ENCODE measurements around the gene BSCL2.
"Not testable (repeated sequence)": the region's sequence is repeated elsewhere in the genome, so short reads cannot be mapped to it uniquely, and the experiment has no call there.

The BSCL2 gene

DNA sequence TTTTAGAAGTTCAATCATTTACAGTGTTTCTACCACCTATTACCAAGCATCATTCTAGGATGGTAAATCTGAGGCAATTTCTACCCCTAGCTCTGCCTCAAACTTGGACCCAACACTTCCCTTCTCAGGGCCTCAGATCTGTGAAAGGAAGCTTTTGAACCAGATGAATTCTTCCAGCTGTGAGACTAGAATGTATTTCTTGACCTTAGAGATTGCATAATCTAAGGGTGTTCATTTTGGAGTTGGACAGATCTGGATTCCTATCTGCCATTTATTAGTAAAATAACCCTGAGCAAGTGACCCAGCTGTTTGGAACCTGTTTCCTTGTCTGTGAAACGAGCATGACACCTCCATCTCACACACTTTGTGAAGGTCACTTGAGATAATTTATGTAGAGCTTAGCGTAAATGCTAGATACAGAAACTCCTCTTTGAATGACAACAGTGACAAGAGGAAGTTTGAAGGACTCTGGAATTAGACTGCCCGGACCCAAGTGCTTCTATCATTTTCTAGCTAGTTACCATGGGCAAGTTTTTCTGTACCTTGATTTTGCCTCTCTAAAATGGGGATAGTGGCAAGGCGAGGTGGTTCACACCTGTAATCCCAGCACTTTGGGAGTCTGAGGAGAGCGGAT is 50.3 kb downstream of the BSCL2 start:
- DNase-seq (ENCODE audit: low read depth): no peak

DNA sequence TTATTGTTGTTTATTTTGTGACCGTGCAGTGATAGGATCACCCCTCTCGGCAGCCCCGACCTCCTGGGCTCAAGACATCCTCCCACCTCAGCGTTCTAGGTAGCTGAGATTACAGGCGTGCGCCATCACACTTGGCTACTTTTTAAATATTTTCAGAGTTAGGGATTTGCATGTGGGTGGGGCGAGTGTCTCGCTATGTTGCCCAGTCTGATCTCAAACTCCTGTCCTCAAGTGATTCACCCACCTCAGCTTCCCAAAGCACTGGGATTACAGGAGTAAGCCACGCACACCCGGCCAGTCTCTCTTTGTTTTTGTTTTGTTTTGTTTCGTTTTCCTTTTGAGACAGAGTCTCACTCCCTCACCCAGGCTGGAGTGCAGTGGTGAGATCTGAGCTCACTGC is 52.9 kb downstream of the BSCL2 start:
- DNase-seq (ENCODE audit: low read depth): no peak

GRCh38 chr11:62652161-62653006 is 54.8 kb downstream of the BSCL2 start:
- DNase-seq (ENCODE audit: low read depth): no peak

DNA sequence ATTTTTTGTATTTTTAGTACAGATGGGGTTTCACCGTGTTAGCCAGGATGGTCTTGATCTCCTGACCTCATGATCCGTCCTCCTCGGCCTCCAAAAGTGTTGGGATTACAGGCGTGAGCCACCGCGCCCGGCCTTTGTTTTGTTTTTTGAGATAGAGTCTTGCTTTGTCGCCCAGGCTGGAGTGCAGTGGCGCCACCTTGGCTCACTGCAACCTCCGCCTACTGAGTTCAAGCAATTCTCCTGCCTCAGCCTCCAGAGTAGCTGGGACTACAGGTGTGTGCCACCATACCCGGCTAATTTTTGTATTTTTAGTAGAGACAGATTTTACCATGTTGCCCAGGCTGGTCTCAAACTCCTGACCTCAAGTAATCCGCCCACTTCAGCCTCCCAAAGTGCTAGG is 56.9 kb downstream of the BSCL2 start:
- not testable (repeated sequence) for DNase-seq (ENCODE audit: low read depth)

- no peak for DNase-seq (ENCODE audit: low read depth)
These were observed 57.7 kb downstream of the BSCL2 start for GRCh38 chr11:62649486-62649885.

DNA sequence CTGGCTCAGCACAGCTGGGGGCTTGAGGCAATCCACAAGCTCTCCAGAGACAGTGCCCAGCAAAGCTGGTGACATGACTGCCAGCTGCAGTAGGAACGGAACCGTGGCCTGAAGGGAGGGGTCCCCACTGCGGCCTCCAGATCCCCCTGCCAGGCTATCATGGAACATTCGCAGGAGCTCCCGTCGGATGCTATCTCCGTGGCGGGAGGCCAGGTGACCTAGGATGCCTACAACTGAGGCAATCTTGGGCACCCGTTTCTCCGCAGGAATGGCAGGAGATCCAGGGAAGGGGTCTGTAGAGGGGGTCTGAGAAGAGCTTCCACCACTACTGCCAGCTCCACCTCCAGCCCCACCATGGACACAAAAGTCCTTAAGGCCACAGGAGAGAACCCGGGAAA is 58.3 kb downstream of the BSCL2 start:
- no peak for DNase-seq (ENCODE audit: low read depth)

DNA sequence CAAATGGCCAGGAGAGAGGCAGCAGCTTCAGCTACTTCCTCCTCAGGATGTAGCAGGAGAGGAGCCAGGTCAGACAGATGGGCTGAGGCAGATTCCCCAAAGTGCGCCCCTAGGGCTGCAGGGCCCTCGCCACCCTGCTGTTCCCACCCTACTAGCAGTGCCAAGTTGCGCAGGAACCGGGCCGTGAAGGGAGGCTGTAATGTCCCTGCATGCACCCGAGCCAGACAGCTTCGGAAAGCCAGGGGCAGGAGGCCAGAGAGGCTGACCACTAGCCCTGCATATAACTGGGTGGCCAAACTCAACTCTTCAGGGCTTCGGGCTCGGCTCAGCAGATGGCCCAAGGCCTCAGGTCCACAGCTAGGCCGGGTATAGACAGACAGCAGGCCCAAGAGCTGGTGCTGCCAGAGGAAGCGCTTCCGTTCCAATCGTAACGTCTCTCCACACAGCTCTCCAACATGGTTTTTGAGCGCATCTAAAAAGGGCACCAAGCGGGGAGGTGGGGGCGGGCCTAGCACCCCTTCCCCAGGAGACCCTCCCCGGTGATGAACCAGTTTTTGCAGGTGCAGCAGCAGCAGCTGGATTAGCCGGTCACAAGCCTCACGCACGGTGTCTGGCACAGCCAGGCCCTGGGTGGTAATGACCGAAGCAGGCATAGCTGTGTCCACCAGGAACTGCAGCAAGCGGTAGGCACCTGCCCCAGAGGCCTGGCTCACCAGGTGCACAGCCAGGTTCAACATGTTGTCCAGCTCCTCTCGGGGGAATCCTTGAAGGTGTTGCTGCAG is 58.8 kb downstream of the BSCL2 start:
- no peak for DNase-seq (ENCODE audit: low read depth)

GRCh38 chr11:62647609-62648005 is 59.6 kb downstream of the BSCL2 start:
- no peak for DNase-seq (ENCODE audit: low read depth)

- no peak for DNase-seq (ENCODE audit: low read depth)
These were observed 60.2 kb downstream of the BSCL2 start for GRCh38 chr11:62646825-62647608.

DNA sequence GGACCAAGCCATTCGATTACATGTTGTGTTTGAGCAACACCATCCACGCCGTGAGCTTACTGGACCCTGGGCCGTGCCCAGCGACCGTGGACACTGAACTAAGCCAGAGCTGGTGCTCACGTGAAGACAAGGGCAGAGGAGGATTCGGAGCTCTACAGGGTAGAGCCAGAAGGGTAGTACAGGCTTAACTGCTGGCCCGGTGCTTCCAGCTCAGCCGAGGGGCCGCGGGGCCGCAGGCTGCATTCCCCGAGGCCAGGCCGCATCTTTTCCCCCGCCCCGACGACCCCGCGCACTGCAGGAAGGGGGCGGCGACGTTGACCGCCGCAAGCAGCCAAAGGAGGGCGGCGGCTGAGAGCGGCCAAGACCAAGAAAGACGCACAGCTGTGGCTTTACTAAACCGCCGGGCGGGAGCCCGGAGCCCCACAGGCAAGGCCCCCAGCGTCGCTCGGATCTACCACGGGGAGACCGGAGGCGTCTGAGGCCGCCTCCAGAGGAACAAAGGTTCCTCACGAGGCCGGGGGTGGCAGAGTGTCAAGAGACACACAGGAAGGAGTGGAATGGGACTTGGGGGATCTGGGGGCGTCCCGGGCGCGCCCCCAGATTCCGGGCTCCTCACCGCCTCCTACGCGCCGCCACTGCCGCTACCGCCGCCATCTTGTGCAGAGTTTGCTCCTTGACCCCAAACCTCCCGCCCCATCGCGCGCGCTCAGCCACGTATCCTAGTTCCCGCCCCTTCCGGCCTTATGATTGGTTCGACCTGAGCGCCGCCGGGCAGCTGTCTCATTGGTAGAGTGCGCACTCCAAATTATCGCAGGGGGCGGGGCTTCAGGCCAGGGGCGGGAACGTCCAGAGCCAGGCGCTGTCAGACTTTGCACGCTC is 61.0 kb downstream of the BSCL2 start, which contains the start of gene GANAB:
Gene GANAB (minus strand): TSS at position 668 of the 879 bp plus-strand sequence. CDS start 14 bp downstream, at position 654.
- DNase-seq (ENCODE audit: low read depth): peak; percentile 98

GRCh38 chr11:62645671-62645945 is 61.6 kb downstream of the BSCL2 start:
- no peak for DNase-seq (ENCODE audit: low read depth)

DNA sequence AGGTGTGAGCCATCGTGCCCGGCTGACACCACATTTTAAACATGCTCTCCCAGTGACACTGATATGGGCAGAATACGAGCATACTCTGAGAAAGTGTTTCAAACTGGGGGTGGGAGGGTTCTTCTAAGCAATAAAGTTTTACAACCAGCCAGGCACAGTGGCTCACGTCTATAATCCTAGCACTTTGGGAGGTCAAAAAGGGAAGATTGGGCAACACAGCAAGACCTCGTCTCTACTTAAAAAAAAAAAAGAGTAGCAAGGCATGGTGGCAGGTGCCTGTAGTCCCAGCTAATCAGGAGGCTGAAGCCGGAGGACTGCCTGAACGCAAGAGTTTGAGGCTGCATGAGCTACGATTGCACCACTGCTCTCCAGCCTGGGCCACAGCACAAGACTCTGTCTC is 63.0 kb downstream of the BSCL2 start:
- no peak for DNase-seq (ENCODE audit: low read depth)

Measured in EH (cell line).